Measurements from ENCODE around the gene ZFAND6.
A peak's percentile ranks its signal among the peaks of the same experiment; 100 is the strongest.

ZFAND6 gene

GRCh38 chr15:80167936-80168335, 108.5 kb downstream of the ZFAND6 start:
- no peak for TF ChIP-seq Cebpa-rat (IDR thresholded peaks at IDR 0.05)
- Histone ChIP-seq H3K27ac (no peak overlapping the region), H3K4me1 (peaks cover 0 to 11% (median 9%) of the 10 kb centered on the region in 10 experiments; a peak in 13 of 20 replicates)

GRCh38 chr15:80168421-80168820, 108.9 kb downstream of the ZFAND6 start:
- Histone ChIP-seq H3K36me3 (peaks cover 2 to 42% (median 9%) of the 10 kb centered on the region in 11 experiments; a peak in 18 of 22 replicates), H3K9ac (no peak overlapping the region), H3K27ac (no peak overlapping the region), H3K4me1 (peaks cover 0 to 15% (median 9%) of the 10 kb centered on the region in 10 experiments; a peak in 13 of 20 replicates), H3K27me3 (no peaks in the 10 kb centered on the region), H3K4me3 (no peak overlapping the region), H4K20me1 (peaks cover 0 to under 1% (median 0%) of the 10 kb centered on the region in 11 experiments; a peak in 1 of 22 replicates), H3K9me3 (replicated peaks in 1 of 11) (no peaks in the 10 kb centered on the region), H3K4me2 (no peak overlapping the region)
- TF ChIP-seq Cebpa-rat (IDR thresholded peaks at IDR 0.05), result no peak

More at GRCh38 chr15:80167936-80168335, 108.5 kb downstream of the ZFAND6 start:
- H3K27me3 ChIP-seq, result no peaks in the 10 kb centered on the region
- H3K36me3 ChIP-seq, result peaks cover 7 to 47% (median 14%) of the 10 kb centered on the region in 11 experiments; a peak in 21 of 22 replicates
- H4K20me1 ChIP-seq, result no peaks in the 10 kb centered on the region
- H3K4me2 ChIP-seq, result no peak overlapping the region
- H3K9me3 ChIP-seq (replicated peaks in 1 of 11), result no peaks in the 10 kb centered on the region; a peak in 1 of 22 replicates
- H3K4me3 ChIP-seq, result no peak overlapping the region
- H3K9ac ChIP-seq, result no peak overlapping the region

GRCh38 chr15:80169768-80170357, 110.4 kb downstream of the ZFAND6 start:
- no peak for TF ChIP-seq Cebpa-rat (IDR thresholded peaks at IDR 0.05)
- no peaks in the 10 kb centered on the region for H3K27me3 ChIP-seq
- peaks cover 0 to 6% (median 0%) of the 10 kb centered on the region in 10 experiments; a peak in 2 of 20 replicates for H3K4me1 ChIP-seq
- peaks cover 0 to 6% (median 0%) of the 10 kb centered on the region in 11 experiments; a peak in 1 of 22 replicates for H4K20me1 ChIP-seq
- H3K27ac ChIP-seq, result no peak overlapping the region
- H3K9me3 ChIP-seq (replicated peaks in 1 of 11), result no peaks in the 10 kb centered on the region
- no peak overlapping the region for H3K9ac ChIP-seq
- no peak overlapping the region for H3K4me3 ChIP-seq
- H3K36me3 ChIP-seq, result peaks cover 0 to 48% (median 8%) of the 10 kb centered on the region in 11 experiments; a peak in 14 of 22 replicates
- no peak overlapping the region for H3K4me2 ChIP-seq

GRCh38 chr15:80170596-80170995, 111.1 kb downstream of the ZFAND6 start:
- TF ChIP-seq Cebpa-rat (IDR thresholded peaks at IDR 0.05), result no peak

GRCh38 chr15:80171787-80172186, 112.3 kb downstream of the ZFAND6 start:
- H3K4me3 ChIP-seq, result no peak overlapping the region
- peaks cover 0 to 6% (median 0%) of the 10 kb centered on the region in 11 experiments; a peak in 1 of 22 replicates for H4K20me1 ChIP-seq
- H3K36me3 ChIP-seq, result peaks cover 0 to 63% (median 19%) of the 10 kb centered on the region in 11 experiments; a peak in 15 of 22 replicates
- no peaks in the 10 kb centered on the region for H3K27me3 ChIP-seq
- no peak overlapping the region for H3K9ac ChIP-seq
- no peaks in the 10 kb centered on the region for H3K9me3 ChIP-seq (replicated peaks in 1 of 11)
- H3K27ac ChIP-seq, result 0 out of 22 replicates have a peak overlapping the region, but pooled peaks of 1 of the 11 experiments have one; percentile 6
- H3K4me2 ChIP-seq, result no peak overlapping the region
- H3K4me1 ChIP-seq, result peaks cover 0 to 6% (median 2%) of the 10 kb centered on the region in 10 experiments; a peak in 5 of 20 replicates
- no peak for TF ChIP-seq Cebpa-rat (IDR thresholded peaks at IDR 0.05)

More at GRCh38 chr15:80170596-80170995, 111.1 kb downstream of the ZFAND6 start:
- no peaks in the 10 kb centered on the region for H3K9me3 ChIP-seq (replicated peaks in 1 of 11)
- peaks cover 0 to 6% (median 0%) of the 10 kb centered on the region in 11 experiments; a peak in 1 of 22 replicates for H4K20me1 ChIP-seq
- no peak overlapping the region for H3K27ac ChIP-seq
- H3K4me1 ChIP-seq, result peaks cover 0 to 6% (median 0%) of the 10 kb centered on the region in 10 experiments; a peak in 2 of 20 replicates
- no peaks in the 10 kb centered on the region for H3K27me3 ChIP-seq
- H3K4me3 ChIP-seq, result no peak overlapping the region
- H3K4me2 ChIP-seq, result no peak overlapping the region
- H3K36me3 ChIP-seq, result peaks cover 0 to 55% (median 14%) of the 10 kb centered on the region in 11 experiments; a peak in 15 of 22 replicates
- no peak overlapping the region for H3K9ac ChIP-seq

- no peak overlapping the region for H3K4me3 ChIP-seq
- peaks cover 0 to 9% (median 4%) of the 10 kb centered on the region in 10 experiments; a peak in 6 of 20 replicates for H3K4me1 ChIP-seq
- peaks cover 0 to 6% (median 0%) of the 10 kb centered on the region in 11 experiments; a peak in 1 of 22 replicates for H4K20me1 ChIP-seq
- no peak overlapping the region for H3K9ac ChIP-seq
- peak overlapping the region in 2 of 11 experiments; percentile 10 to 23; a peak in 1 of 22 replicates for H3K27ac ChIP-seq
- H3K4me2 ChIP-seq, result no peak overlapping the region
- H3K9me3 ChIP-seq (replicated peaks in 1 of 11), result no peaks in the 10 kb centered on the region
- peaks cover under 1 to 69% (median 23%) of the 10 kb centered on the region in 11 experiments; a peak in 15 of 22 replicates for H3K36me3 ChIP-seq
- no peak for TF ChIP-seq Cebpa-rat (IDR thresholded peaks at IDR 0.05)
- H3K27me3 ChIP-seq, result no peaks in the 10 kb centered on the region
Observed at GRCh38 chr15:80172401-80172800, 112.9 kb downstream of the ZFAND6 start.

- Histone ChIP-seq H3K27ac (peak overlapping the region in 3 of 11 experiments; percentile 21 to 36 (median 23); a peak in 3 of 22 replicates), H3K9ac (no peak overlapping the region), H3K36me3 (peaks cover 5 to 68% (median 21%) of the 10 kb centered on the region in 11 experiments; a peak in 18 of 22 replicates), H4K20me1 (peaks cover 0 to 6% (median 0%) of the 10 kb centered on the region in 11 experiments; a peak in 1 of 22 replicates), H3K27me3 (no peaks in the 10 kb centered on the region), H3K4me3 (no peak overlapping the region), H3K4me2 (no peak overlapping the region), H3K9me3 (replicated peaks in 1 of 11) (no peaks in the 10 kb centered on the region), H3K4me1 (peaks cover 0 to 12% (median 4%) of the 10 kb centered on the region in 10 experiments; a peak in 6 of 20 replicates)
- TF ChIP-seq Cebpa-rat (IDR thresholded peaks at IDR 0.05), result peak in 7 of 11 experiments; percentile 27 to 81 (median 46); a peak in 9 of 22 replicates
Observed at GRCh38 chr15:80173022-80173759, 113.7 kb downstream of the ZFAND6 start.

- Histone ChIP-seq H3K4me1 (peaks cover 4 to 21% (median 10%) of the 10 kb centered on the region in 10 experiments; a peak in 18 of 20 replicates), H3K4me3 (no peak overlapping the region), H3K9ac (peak overlapping the region in 2 of 11 experiments; percentile 17 to 24; a peak in 2 of 22 replicates), H3K27me3 (no peaks in the 10 kb centered on the region), H4K20me1 (peaks cover 0 to 6% (median 0%) of the 10 kb centered on the region in 11 experiments; a peak in 1 of 22 replicates), H3K36me3 (peaks cover 5 to 60% (median 20%) of the 10 kb centered on the region in 11 experiments; a peak in 16 of 22 replicates), H3K9me3 (replicated peaks in 1 of 11) (no peaks in the 10 kb centered on the region), H3K27ac (peak overlapping the region in 2 of 11 experiments; percentile 36 to 37; a peak in 3 of 22 replicates), H3K4me2 (no peak overlapping the region)
- no peak for TF ChIP-seq Cebpa-rat (IDR thresholded peaks at IDR 0.05)
Observed at GRCh38 chr15:80174017-80174746, 114.7 kb downstream of the ZFAND6 start.
